ENCODE data around the gene SNX14.

GRCh38 chr6:85642774-85643536 lies 49.3 kb upstream of the SNX14 start, which contains the start of gene SYNCRIP:
- TF ChIP-seq CTCF (IDR thresholded peaks at IDR 0.05), result no peak
- TF ChIP-seq POLR2A (IDR thresholded peaks at IDR 0.05), result peak in 1 of 2 donors; percentile 97
- TF ChIP-seq POLR2AphosphoS5 (IDR thresholded peaks at IDR 0.05; ENCODE audit: insufficient read depth in 1 of 2, low read depth in 1 of 2), result peak; percentile 56 to 96
